ENCODE results near the gene STK11. TPM values are rescaled to one million over a fixed set of nuclear protein-coding genes. Genes with fewer than 3 reads are reported as not detected.

STK11 gene
- total and polyA plus RNA-seq, 2 donors (not counting 3 experiments of a cell fraction or from before 2014, with no cell fraction given), result 39.4 to 75.4 TPM

DNA sequence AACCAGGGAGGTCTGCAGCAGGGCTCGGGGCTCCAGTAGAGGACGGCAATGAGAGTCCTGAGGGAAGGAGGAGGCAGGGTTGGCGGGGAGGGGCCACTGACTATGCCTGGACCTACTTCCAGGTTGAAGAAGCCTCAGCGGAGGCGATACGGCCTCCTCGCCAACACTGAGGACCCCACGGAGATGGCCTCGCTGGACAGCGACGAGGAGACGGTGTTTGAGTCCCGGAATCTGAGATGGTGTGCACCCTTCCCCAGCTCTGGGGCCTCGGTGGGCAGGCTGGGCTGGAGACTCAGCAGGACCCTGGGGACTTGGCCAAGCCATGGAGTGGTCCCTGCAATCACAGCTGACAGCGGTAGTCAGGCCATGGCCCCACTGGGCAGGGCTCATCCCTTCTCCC lies 71.5 kb downstream of the STK11 start:
- H3K36me3 ChIP-seq (ENCODE audit: control insufficient read depth in 2 of 2, extremely low read depth in 1 of 2, insufficient read depth in 2 of 2, low read length in 2 of 2), result peaks cover 16 to 28% of the 10 kb centered on the region in 2 experiments
- intact Hi-C loops (cut with micrococcal nuclease), result no loop called here
- BruUV-seq (replicated peaks), result no TSS peak
- peaks cover 23% of the 10 kb centered on the region for H3K79me2 ChIP-seq (ENCODE audit: control insufficient read depth, insufficient read depth, low read length)
- dilution Hi-C loops (cut with MboI; ENCODE audit: extremely low pct_ligation_motif_present, low sequenced_read_pairs), result no loop called here
- TF ChIP-seq POLR2A (IDR thresholded peaks at IDR 0.05; ENCODE audit: low read depth, low read length) (no peak), FOS (IDR thresholded peaks at IDR 0.05; ENCODE audit: borderline replicate concordance, insufficient read depth, low read length) (no peak), JUN (IDR thresholded peaks at IDR 0.05; ENCODE audit: borderline replicate concordance, insufficient read depth, insufficient read length, low read depth) (no peak), POLR2AphosphoS5 (IDR thresholded peaks at IDR 0.05; ENCODE audit: insufficient read depth, low read depth, low read length) (no peak), MYC (IDR thresholded peaks at IDR 0.05; ENCODE audit: low read depth, low read length) (no peak), GATA2 (IDR thresholded peaks at IDR 0.05; ENCODE audit: insufficient read depth, insufficient read length, low read depth, low read length) (no peak), EZH2 (IDR thresholded peaks at IDR 0.05; ENCODE audit: borderline replicate concordance, low read depth, low read length, severe bottlenecking) (no peak)
- TF ChIP-seq, protein P1, sequence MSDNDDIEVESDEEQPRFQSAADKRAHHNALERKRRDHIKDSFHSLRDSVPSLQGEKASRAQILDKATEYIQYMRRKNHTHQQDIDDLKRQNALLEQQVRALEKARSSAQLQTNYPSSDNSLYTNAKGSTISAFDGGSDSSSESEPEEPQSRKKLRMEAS (IDR thresholded peaks at IDR 0.05; ENCODE audit: insufficient read depth, insufficient read length), result no peak
- TF ChIP-seq, protein P2, sequence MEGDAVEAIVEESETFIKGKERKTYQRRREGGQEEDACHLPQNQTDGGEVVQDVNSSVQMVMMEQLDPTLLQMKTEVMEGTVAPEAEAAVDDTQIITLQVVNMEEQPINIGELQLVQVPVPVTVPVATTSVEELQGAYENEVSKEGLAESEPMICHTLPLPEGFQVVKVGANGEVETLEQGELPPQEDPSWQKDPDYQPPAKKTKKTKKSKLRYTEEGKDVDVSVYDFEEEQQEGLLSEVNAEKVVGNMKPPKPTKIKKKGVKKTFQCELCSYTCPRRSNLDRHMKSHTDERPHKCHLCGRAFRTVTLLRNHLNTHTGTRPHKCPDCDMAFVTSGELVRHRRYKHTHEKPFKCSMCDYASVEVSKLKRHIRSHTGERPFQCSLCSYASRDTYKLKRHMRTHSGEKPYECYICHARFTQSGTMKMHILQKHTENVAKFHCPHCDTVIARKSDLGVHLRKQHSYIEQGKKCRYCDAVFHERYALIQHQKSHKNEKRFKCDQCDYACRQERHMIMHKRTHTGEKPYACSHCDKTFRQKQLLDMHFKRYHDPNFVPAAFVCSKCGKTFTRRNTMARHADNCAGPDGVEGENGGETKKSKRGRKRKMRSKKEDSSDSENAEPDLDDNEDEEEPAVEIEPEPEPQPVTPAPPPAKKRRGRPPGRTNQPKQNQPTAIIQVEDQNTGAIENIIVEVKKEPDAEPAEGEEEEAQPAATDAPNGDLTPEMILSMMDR (IDR thresholded peaks at IDR 0.05; ENCODE audit: extremely low read depth in 1 of 2, insufficient read depth in 1 of 2, low read depth in 1 of 2, low read length in 2 of 2), result no peak
- H3K4me1 ChIP-seq (ENCODE audit: control insufficient read depth, extremely low read depth, insufficient read depth, low read length), result peaks cover 18% of the 10 kb centered on the region
- DNase-seq (ENCODE audit: low read depth, low spot score) (no peak), FAIRE-seq (no peak)
- H3K4me3 ChIP-seq (replicated peaks in 1 of 3; ENCODE audit: insufficient read depth in 1 of 3, low read depth in 1 of 3, low read length in 3 of 3), result no peak overlapping the region
- no peak overlapping the region for H3K27ac ChIP-seq (ENCODE audit: insufficient read depth, low read depth, low read length)
- no peaks in the 10 kb centered on the region for H3K27me3 ChIP-seq (ENCODE audit: control insufficient read depth in 2 of 2, insufficient read depth in 2 of 2, low read length in 2 of 2)
- CTCF ChIA-PET, result no interaction called here
- no peaks in the 10 kb centered on the region for H4K20me1 ChIP-seq (replicated peaks; ENCODE audit: control insufficient read depth, extremely low read depth, insufficient read depth, low read length)
- no peak overlapping the region for H3K9ac ChIP-seq (replicated peaks; ENCODE audit: extremely low read depth, insufficient read depth, low read length)
- H2AFZ ChIP-seq (ENCODE audit: low read depth, low read length), result no peak overlapping the region
- no peak overlapping the region for H3K4me2 ChIP-seq (ENCODE audit: insufficient read depth, low read length)
- POLR2A ChIA-PET, result interaction anchor here (1.0 kb wide), 1 partner anchor 8 kb away, joined by 3 read pairs; the partner anchor contains the start of gene CIRBP
- no peaks in the 10 kb centered on the region for H3K9me1 ChIP-seq (replicated peaks; ENCODE audit: control insufficient read depth, extremely low read depth, insufficient read depth, low read length)
- H3K9me3 ChIP-seq (replicated peaks; ENCODE audit: control insufficient read depth, insufficient read depth, low read length), result no peaks in the 10 kb centered on the region

Other genes with a start within 250 kb of the STK11 start
- 54.8 and 74.7 TPM in 2 replicates for gene WDR18, start 221.4 kb upstream of the STK11 start, total RNA-seq
- 102 and 151 TPM in 2 replicates for gene WDR18, start 221.4 kb upstream of the STK11 start, polyA plus RNA-seq
- gene GRIN3B, start 205.4 kb upstream of the STK11 start, total RNA-seq, result 0.69 and 0.82 TPM in 2 replicates
- 0.43 and 0.81 TPM in 2 replicates for gene GRIN3B, start 205.4 kb upstream of the STK11 start, polyA plus RNA-seq
- gene TMEM259, start 184.7 kb upstream of the STK11 start, total RNA-seq, result 142 and 147 TPM in 2 replicates
- 297 and 430 TPM in 2 replicates for gene TMEM259, start 184.7 kb upstream of the STK11 start, polyA plus RNA-seq
- gene RNU6-2, start 184.3 kb upstream of the STK11 start, total RNA-seq, result not detected in 2 replicates
- gene RNU6-2, start 184.3 kb upstream of the STK11 start, polyA plus RNA-seq, result not detected in 2 replicates
- gene CNN2, start 179.2 kb upstream of the STK11 start, total RNA-seq, result 280 and 286 TPM in 2 replicates
- 185 and 207 TPM in 2 replicates for gene CNN2, start 179.2 kb upstream of the STK11 start, polyA plus RNA-seq
- 9.8 and 11.0 TPM in 2 replicates for gene ABCA7, start 165.7 kb upstream of the STK11 start, total RNA-seq
- 4.9 and 5.7 TPM in 2 replicates for gene ABCA7, start 165.7 kb upstream of the STK11 start, polyA plus RNA-seq
- gene ARHGAP45, start 138.6 kb upstream of the STK11 start, total RNA-seq, result 10.4 and 12.5 TPM in 2 replicates
- 6.9 and 7.5 TPM in 2 replicates for gene ARHGAP45, start 138.6 kb upstream of the STK11 start, polyA plus RNA-seq
- gene POLR2E, start 110.4 kb upstream of the STK11 start, total RNA-seq, result 252 and 272 TPM in 2 replicates
- gene POLR2E, start 110.4 kb upstream of the STK11 start, polyA plus RNA-seq, result 344 and 394 TPM in 2 replicates
- 445 and 469 TPM in 2 replicates for gene GPX4, start 101.8 kb upstream of the STK11 start, total RNA-seq
- gene GPX4, start 101.8 kb upstream of the STK11 start, polyA plus RNA-seq, result 1,136 and 1,398 TPM in 2 replicates
- gene SBNO2, start 31.5 kb upstream of the STK11 start, total RNA-seq, result 63.8 and 65.7 TPM in 2 replicates
- gene SBNO2, start 31.5 kb upstream of the STK11 start, polyA plus RNA-seq, result 31.4 and 35.8 TPM in 2 replicates
- gene CBARP, start 32.2 kb downstream of the STK11 start, total RNA-seq, result 9.2 and 9.6 TPM in 2 replicates
- 3.5 and 4.4 TPM in 2 replicates for gene CBARP, start 32.2 kb downstream of the STK11 start, polyA plus RNA-seq
- 190 and 192 TPM in 2 replicates for gene ATP5F1D, start 36.0 kb downstream of the STK11 start, total RNA-seq
- gene ATP5F1D, start 36.0 kb downstream of the STK11 start, polyA plus RNA-seq, result 167 and 236 TPM in 2 replicates
- gene MIDN, start 42.8 kb downstream of the STK11 start, total RNA-seq, result 85.9 and 107 TPM in 2 replicates
- gene MIDN, start 42.8 kb downstream of the STK11 start, polyA plus RNA-seq, result 20.0 and 23.6 TPM in 2 replicates
- 225 and 229 TPM in 2 replicates for gene CIRBP, start 63.6 kb downstream of the STK11 start, total RNA-seq
- 267 and 439 TPM in 2 replicates for gene CIRBP, start 63.6 kb downstream of the STK11 start, polyA plus RNA-seq
- 46.7 and 47.5 TPM in 2 replicates for gene FAM174C, start 69.8 kb downstream of the STK11 start, total RNA-seq
- 83.9 and 127 TPM in 2 replicates for gene FAM174C, start 69.8 kb downstream of the STK11 start, polyA plus RNA-seq
- 1.1 and 2.5 TPM in 2 replicates for gene EFNA2, start 80.1 kb downstream of the STK11 start, total RNA-seq
- gene EFNA2, start 80.1 kb downstream of the STK11 start, polyA plus RNA-seq, result 0.52 and 0.99 TPM in 2 replicates
- 95.8 and 101 TPM in 2 replicates for gene NDUFS7, start 178.1 kb downstream of the STK11 start, total RNA-seq
- 224 and 352 TPM in 2 replicates for gene NDUFS7, start 178.1 kb downstream of the STK11 start, polyA plus RNA-seq
- gene GAMT, start 195.8 kb downstream of the STK11 start, total RNA-seq, result 20.0 and 22.1 TPM in 2 replicates
- gene GAMT, start 195.8 kb downstream of the STK11 start, polyA plus RNA-seq, result 36.9 and 46.8 TPM in 2 replicates
- 177 and 187 TPM in 2 replicates for gene DAZAP1, start 201.8 kb downstream of the STK11 start, total RNA-seq
- 50.1 and 51.5 TPM in 2 replicates for gene DAZAP1, start 201.8 kb downstream of the STK11 start, polyA plus RNA-seq
- 1,260 and 1,287 TPM in 2 replicates for gene RPS15, start 232.6 kb downstream of the STK11 start, total RNA-seq
- gene RPS15, start 232.6 kb downstream of the STK11 start, polyA plus RNA-seq, result 2,646 and 3,270 TPM in 2 replicates
- 0.04 and 0.23 TPM in 2 replicates for gene APC2, start 244.3 kb downstream of the STK11 start, total RNA-seq
- gene APC2, start 244.3 kb downstream of the STK11 start, polyA plus RNA-seq, result 0.01 and 0.05 TPM in 2 replicates